GM12891 (cell line): Measurements from ENCODE around the gene OSBPL5.

Experiments used
- PAX5 ChIP-seq: IDR thresholded peaks from 2 replicates; pipeline ENCODE4 v1.6.1; 2011; ENCODE audit warnings: low read length, moderate library complexity, mild to moderate bottlenecking; ENCODE audit not compliant: insufficient read depth, severe bottlenecking
- POLR2A ChIP-seq: IDR thresholded peaks from 2 replicates; pipeline ENCODE4 v1.6.1; 2011; ENCODE audit warnings: low read depth, low read length, control low read depth
- POLR2AphosphoS5 ChIP-seq: IDR thresholded peaks from 2 replicates; pipeline ENCODE4 v1.6.1; 2011; ENCODE audit warnings: low read depth, low read length, control low read depth
- TAF1 ChIP-seq: IDR thresholded peaks from 2 replicates; pipeline ENCODE4 v1.6.1; 2011; ENCODE audit warnings: low read depth, low read length, control low read depth

GRCh38 chr11:3094223-3094824, 70.8 kb downstream of the OSBPL5 start:
- TF ChIP-seq POLR2AphosphoS5: no peak
- no peak for TF ChIP-seq POLR2A
- TF ChIP-seq PAX5: no peak
- TF ChIP-seq TAF1: no peak
